HCT116 (cell line): ENCODE results near the gene SNX15. TPM values are rescaled to one million over a fixed set of nuclear protein-coding genes. Genes with fewer than 3 reads are reported as not detected.

ENCODE experiments used
- ATAC-seq: fragments of 200-7000 bp; cut with Tn5 transposase; 2 replicates; pipeline ENCODE4 v1.9.1; 2020; ENCODE audit warnings: mild to moderate bottlenecking, moderate library complexity
- BruUV-seq: library from RNA; stranded (reverse); fragments of 400-500 nt; replicated peaks from 2 replicates; lab custom pipeline; 2021; lab: Mats Ljungman, UMichigan
- CTCF ChIA-PET: fragments of 300-600 bp; sonication (Branson Sonifier 250); formaldehyde crosslinking; loops from one replicate; lab custom pipeline; 2021; ENCODE audit warnings: antibody characterized with exemption; lab: Charles Lee
- POLR2A ChIA-PET: fragments of 300-600, 350-600 bp; sonication (Branson Sonifier 250); formaldehyde crosslinking; loops from one replicate; lab custom pipeline; 2021; ENCODE audit warnings: antibody characterized with exemption; lab: Charles Lee
- RAD21 ChIA-PET, 2 experiments: fragments of 300-600 bp; sonication (Branson Sonifier 250); formaldehyde crosslinking; loops; one replicate each; lab custom pipeline; 2023; ENCODE audit warnings: low total read pairs in 2 of 2; ENCODE audit not compliant: uncharacterized antibody in 2 of 2, unreplicated experiment in 2 of 2, low non-redundant PET in 1 of 2; lab: Charles Lee
- DNase-seq: peaks from one replicate; pipeline ENCODE4 v3.0.0-alpha.2; 2010; ENCODE audit warnings: low read depth, low spot score
- H2AFZ ChIP-seq: fragments of 200-600 bp; shearing (Covaris generic), sonication (generic); 2 replicates; pipeline ENCODE4 v1.6.1; 2017; ENCODE audit warnings: low read depth, mixed run types, mixed read lengths, antibody characterized with exemption, low read length; ENCODE audit not compliant: poor library complexity, severe bottlenecking
- H3K27ac ChIP-seq: 2 replicates; pipeline ENCODE4 v1.5.1; 2012; ENCODE audit warnings: low read depth, low read length
- H3K27me3 ChIP-seq: fragments of 200-600 bp; sonication (generic); 2 replicates; pipeline ENCODE4 v1.6.1; 2016; ENCODE audit warnings: mixed run types, low read length, mixed read lengths; ENCODE audit not compliant: insufficient read depth
- H3K36me3 ChIP-seq, 2 experiments: fragments of 200-500 bp in 1 of 2; fragments of 200-600 bp in 1 of 2; sonication (Bioruptor generic) in 1 of 2; sonication (generic) in 1 of 2; 2 replicates each; pipeline versions ENCODE4 v1.5.1 to v1.6.1; 2014 to 2016; ENCODE audit warnings: low read length in 2 of 2, inconsistent platforms in 1 of 2, mixed read lengths in 1 of 2, mixed run types in 1 of 2; ENCODE audit not compliant: insufficient read depth in 2 of 2, control insufficient read depth in 1 of 2
- H3K4me1 ChIP-seq, 2 experiments: fragments of 200-600 bp in 1 of 2; sonication (generic) in 1 of 2; 2 replicates each; pipeline versions ENCODE4 v1.5.1 to v1.6.1; 2012 to 2017; ENCODE audit warnings: low read length in 2 of 2, inconsistent platforms in 1 of 2, mild to moderate bottlenecking in 1 of 2, mixed read lengths in 1 of 2, mixed run types in 1 of 2, moderate library complexity in 1 of 2; ENCODE audit not compliant: insufficient read depth in 2 of 2, control insufficient read depth in 1 of 2
- H3K4me2 ChIP-seq: fragments of 200-600 bp; sonication (generic); 2 replicates; pipeline ENCODE4 v1.6.1; 2017; ENCODE audit warnings: mixed run types, low read length, mixed read lengths
- H3K4me3 ChIP-seq, 2 experiments: fragments of 200-600 bp in 1 of 2; sonication (generic) in 1 of 2; replicated peaks in 1 of 2; 2 replicates each; pipeline ENCODE4 v1.5.1; 2011 to 2016; ENCODE audit warnings: low read length in 2 of 2, control low read depth in 1 of 2, low read depth in 1 of 2, mild to moderate bottlenecking in 1 of 2, mixed read lengths in 1 of 2, mixed run types in 1 of 2
- H3K79me2 ChIP-seq: fragments of 200-600 bp; sonication (generic); 2 replicates; pipeline ENCODE4 v1.6.1; 2017; ENCODE audit warnings: mild to moderate bottlenecking, mixed run types, low read length, moderate library complexity, mixed read lengths; ENCODE audit not compliant: insufficient read depth
- H3K9ac ChIP-seq: fragments of 200-600 bp; sonication (generic); 2 replicates; pipeline ENCODE4 v1.6.1; 2016; ENCODE audit warnings: low read length, mixed read lengths
- H3K9me2 ChIP-seq: fragments of 200-600 bp; sonication (generic), shearing (Covaris generic); 2 replicates; pipeline ENCODE4 v1.6.1; 2017; ENCODE audit warnings: mixed run types, mild to moderate bottlenecking, moderate library complexity; ENCODE audit not compliant: insufficient read depth
- H3K9me3 ChIP-seq, 2 experiments: fragments of 200-500 bp in 1 of 2; fragments of 200-600 bp in 1 of 2; sonication (Bioruptor generic) in 1 of 2; sonication (generic) in 1 of 2; 2 replicates each; pipeline ENCODE4 v1.6.1; 2014 to 2017; ENCODE audit warnings: low read length in 2 of 2, mixed read lengths in 2 of 2, inconsistent platforms in 1 of 2, low read depth in 1 of 2, mild to moderate bottlenecking in 1 of 2, mixed run types in 1 of 2, moderate library complexity in 1 of 2; ENCODE audit not compliant: control insufficient read depth in 1 of 2, insufficient read depth in 1 of 2
- H4K20me1 ChIP-seq: fragments of 200-600 bp; sonication (generic), shearing (Covaris generic); 2 replicates; pipeline ENCODE4 v1.6.1; 2017; ENCODE audit warnings: mixed run types, mild to moderate bottlenecking, moderate library complexity; ENCODE audit not compliant: insufficient read depth
- CBX3 ChIP-seq: IDR thresholded peaks from 2 replicates; pipeline ENCODE4 v1.6.1; 2012; ENCODE audit warnings: low read depth
- CEBPB ChIP-seq: IDR thresholded peaks from 2 replicates; pipeline ENCODE4 v1.6.1; 2012; ENCODE audit warnings: low read depth
- EZH2 ChIP-seq: fragments of 200-600 bp; sonication (generic); IDR thresholded peaks from 2 replicates; pipeline ENCODE4 v1.6.1; 2017; ENCODE audit warnings: antibody characterized with exemption, mixed run types
- EZH2phosphoT487 ChIP-seq: fragments of 200-600 bp; IDR thresholded peaks from 2 replicates; pipeline ENCODE4 v1.6.1; 2018; ENCODE audit warnings: antibody characterized with exemption, borderline replicate concordance
- FOSL1 ChIP-seq: IDR thresholded peaks from 2 replicates; pipeline ENCODE4 v1.6.1; 2012; ENCODE audit warnings: low read depth
- JUND ChIP-seq: IDR thresholded peaks from 2 replicates; pipeline ENCODE4 v1.6.1; 2012
- POLR2A ChIP-seq: IDR thresholded peaks from 2 replicates; pipeline ENCODE4 v1.7.0; 2011; ENCODE audit warnings: borderline replicate concordance; ENCODE audit not compliant: insufficient read depth, insufficient read length; ENCODE audit errors: extremely low read depth
- POLR2AphosphoS5 ChIP-seq: IDR thresholded peaks from 2 replicates; pipeline ENCODE4 v1.6.1; 2011; ENCODE audit warnings: mild to moderate bottlenecking, low read depth, low read length, moderate library complexity
- RAD21 ChIP-seq: IDR thresholded peaks from 2 replicates; pipeline ENCODE4 v1.6.1; 2012; ENCODE audit warnings: low read depth, mild to moderate bottlenecking
- SIN3A ChIP-seq: IDR thresholded peaks from 2 replicates; pipeline ENCODE4 v1.6.1; 2012; ENCODE audit warnings: low read depth
- SP1 ChIP-seq: IDR thresholded peaks from 2 replicates; pipeline ENCODE4 v1.6.1; 2012; ENCODE audit warnings: low read depth
- SRF ChIP-seq: IDR thresholded peaks from 2 replicates; pipeline ENCODE4 v1.6.1; 2012; ENCODE audit warnings: low read depth
- YY1 ChIP-seq: IDR thresholded peaks from 2 replicates; pipeline ENCODE4 v1.6.1; 2011; ENCODE audit warnings: low read length, low read depth, moderate library complexity, mild to moderate bottlenecking; ENCODE audit not compliant: insufficient replicate concordance; ENCODE audit errors: extremely low read depth
- ZFX ChIP-seq: fragments of 450-650 bp; IDR thresholded peaks from 2 replicates; pipeline ENCODE4 v1.6.1; 2017
- intact Hi-C: fragments of 100-400 bp; cut with micrococcal nuclease; formaldehyde crosslinking; loops from 2 replicates; pipeline ENCODE4 v1.10.0; 2022
- total RNA-seq: library from RNA; stranded (reverse); gene quantifications from one replicate; pipeline ENCODE4 v1.2.1, GENCODE V29; 2021; ENCODE audit not compliant: unreplicated experiment
- TF ChIP-seq, protein P1 (sequence below): IDR thresholded peaks from 2 replicates; pipeline ENCODE4 v1.6.1; 2012; ENCODE audit warnings: low read depth
- TF ChIP-seq, protein P2 (sequence below): IDR thresholded peaks from 2 replicates; pipeline ENCODE4 v1.6.1; 2012
- TF ChIP-seq, protein P3 (sequence below): IDR thresholded peaks from 2 replicates; pipeline ENCODE4 v1.6.1; 2011; ENCODE audit warnings: mild to moderate bottlenecking, low read length, moderate library complexity; ENCODE audit not compliant: insufficient replicate concordance; ENCODE audit errors: extremely low read depth

Gene SNX15
- total RNA-seq, 1 experiment from 2014 or later = 16.8 TPM

DNA sequence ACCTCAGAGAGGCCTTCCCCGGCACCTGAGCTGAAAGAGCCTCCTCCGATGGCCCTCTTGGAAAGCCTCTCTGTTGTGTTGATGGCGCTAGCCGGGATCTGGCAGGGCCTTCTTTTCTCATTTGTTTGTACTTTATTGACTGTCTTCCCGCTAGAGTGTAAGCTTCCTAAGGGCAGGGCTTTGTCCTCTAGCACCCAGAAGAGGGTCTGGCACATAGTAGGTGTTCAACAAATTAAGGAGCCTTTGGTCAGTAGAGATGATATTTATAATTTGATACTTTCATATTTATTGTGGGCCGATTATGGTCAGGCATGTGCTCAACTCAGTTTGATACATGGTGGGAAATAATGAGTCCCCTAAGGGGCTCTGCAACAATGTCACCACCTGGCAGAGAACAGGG lies 9.3 kb upstream of the SNX15 start:
- Histone ChIP-seq H3K4me3 (no peak overlapping the region), H3K9me2 (no peaks in the 10 kb centered on the region), H3K9me3 (no peaks in the 10 kb centered on the region), H4K20me1 (no peaks in the 10 kb centered on the region), H3K4me2 (no peak overlapping the region), H2AFZ (no peak overlapping the region), H3K27me3 (no peaks in the 10 kb centered on the region), H3K27ac (no peak overlapping the region), H3K79me2 (0 out of 2 replicates have a peak, but pooled peaks cover 5% of the 10 kb centered on the region), H3K4me1 (peaks cover 14 to 33% of the 10 kb centered on the region in 2 experiments), H3K36me3 (no peaks in the 10 kb centered on the region), H3K9ac (no peak overlapping the region)
- ATAC-seq = no peak
- ChIA-PET CTCF (no interaction called here), POLR2A (no interaction called here), RAD21 (no interaction called here)
- DNase-seq = no peak
- intact Hi-C loops = loop anchor here (10.0 kb wide), 1 partner anchor 237 kb away; no protein-coding TSS in a partner anchor
- BruUV-seq = no TSS peak
- TF ChIP-seq SRF (no peak), JUND (no peak), ZFX (no peak), SIN3A (no peak), SP1 (no peak), EZH2 (no peak), POLR2A (no peak), RAD21 (no peak), YY1 (no peak), CEBPB (no peak), FOSL1 (no peak), POLR2AphosphoS5 (no peak), EZH2phosphoT487 (no peak), CBX3 (no peak)
- TF ChIP-seq, protein P1, sequence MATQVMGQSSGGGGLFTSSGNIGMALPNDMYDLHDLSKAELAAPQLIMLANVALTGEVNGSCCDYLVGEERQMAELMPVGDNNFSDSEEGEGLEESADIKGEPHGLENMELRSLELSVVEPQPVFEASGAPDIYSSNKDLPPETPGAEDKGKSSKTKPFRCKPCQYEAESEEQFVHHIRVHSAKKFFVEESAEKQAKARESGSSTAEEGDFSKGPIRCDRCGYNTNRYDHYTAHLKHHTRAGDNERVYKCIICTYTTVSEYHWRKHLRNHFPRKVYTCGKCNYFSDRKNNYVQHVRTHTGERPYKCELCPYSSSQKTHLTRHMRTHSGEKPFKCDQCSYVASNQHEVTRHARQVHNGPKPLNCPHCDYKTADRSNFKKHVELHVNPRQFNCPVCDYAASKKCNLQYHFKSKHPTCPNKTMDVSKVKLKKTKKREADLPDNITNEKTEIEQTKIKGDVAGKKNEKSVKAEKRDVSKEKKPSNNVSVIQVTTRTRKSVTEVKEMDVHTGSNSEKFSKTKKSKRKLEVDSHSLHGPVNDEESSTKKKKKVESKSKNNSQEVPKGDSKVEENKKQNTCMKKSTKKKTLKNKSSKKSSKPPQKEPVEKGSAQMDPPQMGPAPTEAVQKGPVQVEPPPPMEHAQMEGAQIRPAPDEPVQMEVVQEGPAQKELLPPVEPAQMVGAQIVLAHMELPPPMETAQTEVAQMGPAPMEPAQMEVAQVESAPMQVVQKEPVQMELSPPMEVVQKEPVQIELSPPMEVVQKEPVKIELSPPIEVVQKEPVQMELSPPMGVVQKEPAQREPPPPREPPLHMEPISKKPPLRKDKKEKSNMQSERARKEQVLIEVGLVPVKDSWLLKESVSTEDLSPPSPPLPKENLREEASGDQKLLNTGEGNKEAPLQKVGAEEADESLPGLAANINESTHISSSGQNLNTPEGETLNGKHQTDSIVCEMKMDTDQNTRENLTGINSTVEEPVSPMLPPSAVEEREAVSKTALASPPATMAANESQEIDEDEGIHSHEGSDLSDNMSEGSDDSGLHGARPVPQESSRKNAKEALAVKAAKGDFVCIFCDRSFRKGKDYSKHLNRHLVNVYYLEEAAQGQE = no peak
- TF ChIP-seq, protein P2, sequence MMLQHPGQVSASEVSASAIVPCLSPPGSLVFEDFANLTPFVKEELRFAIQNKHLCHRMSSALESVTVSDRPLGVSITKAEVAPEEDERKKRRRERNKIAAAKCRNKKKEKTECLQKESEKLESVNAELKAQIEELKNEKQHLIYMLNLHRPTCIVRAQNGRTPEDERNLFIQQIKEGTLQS = no peak
- TF ChIP-seq, protein P3, sequence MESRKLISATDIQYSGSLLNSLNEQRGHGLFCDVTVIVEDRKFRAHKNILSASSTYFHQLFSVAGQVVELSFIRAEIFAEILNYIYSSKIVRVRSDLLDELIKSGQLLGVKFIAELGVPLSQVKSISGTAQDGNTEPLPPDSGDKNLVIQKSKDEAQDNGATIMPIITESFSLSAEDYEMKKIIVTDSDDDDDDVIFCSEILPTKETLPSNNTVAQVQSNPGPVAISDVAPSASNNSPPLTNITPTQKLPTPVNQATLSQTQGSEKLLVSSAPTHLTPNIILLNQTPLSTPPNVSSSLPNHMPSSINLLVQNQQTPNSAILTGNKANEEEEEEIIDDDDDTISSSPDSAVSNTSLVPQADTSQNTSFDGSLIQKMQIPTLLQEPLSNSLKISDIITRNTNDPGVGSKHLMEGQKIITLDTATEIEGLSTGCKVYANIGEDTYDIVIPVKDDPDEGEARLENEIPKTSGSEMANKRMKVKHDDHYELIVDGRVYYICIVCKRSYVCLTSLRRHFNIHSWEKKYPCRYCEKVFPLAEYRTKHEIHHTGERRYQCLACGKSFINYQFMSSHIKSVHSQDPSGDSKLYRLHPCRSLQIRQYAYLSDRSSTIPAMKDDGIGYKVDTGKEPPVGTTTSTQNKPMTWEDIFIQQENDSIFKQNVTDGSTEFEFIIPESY = no peak
